Measurements from ENCODE around the gene EID2.
A peak's percentile ranks its signal among the peaks of the same experiment; 100 is the strongest.

Gene EID2

GRCh38 chr19:39517432-39517831 lies 22.5 kb downstream of the EID2 start:
- TF ChIP-seq CTCF (IDR thresholded peaks at IDR 0.05), result no peak
- peaks cover 4 to 17% (median 14%) of the 10 kb centered on the region in 4 donors for H3K4me1 ChIP-seq
- intact Hi-C loops (cut with DNase I; ENCODE audit: low total_unique reads), result no loop called here
- no peak for DNase-seq
- no peaks in the 10 kb centered on the region for H3K9me3 ChIP-seq
- no peaks in the 10 kb centered on the region for H3K36me3 ChIP-seq
- H3K27me3 ChIP-seq, result peaks cover 4 to 57% of the 10 kb centered on the region in 2 donors
- no peak overlapping the region for H3K4me3 ChIP-seq
- no peak overlapping the region for H3K27ac ChIP-seq

- no peak for TF ChIP-seq CTCF (IDR thresholded peaks at IDR 0.05)
- peaks cover 4 to 17% (median 14%) of the 10 kb centered on the region in 4 donors for H3K4me1 ChIP-seq
- peaks cover 4 to 68% of the 10 kb centered on the region in 2 donors for H3K27me3 ChIP-seq
- H3K4me3 ChIP-seq, result no peak overlapping the region
- no peaks in the 10 kb centered on the region for H3K36me3 ChIP-seq
- intact Hi-C loops (cut with DNase I; ENCODE audit: low total_unique reads), result no loop called here
- DNase-seq, result no peak
- H3K27ac ChIP-seq, result no peak overlapping the region
- no peaks in the 10 kb centered on the region for H3K9me3 ChIP-seq
Observed at GRCh38 chr19:39516270-39516669, 23.7 kb downstream of the EID2 start.

GRCh38 chr19:39515551-39516191 lies 24.3 kb downstream of the EID2 start:
- no peak for TF ChIP-seq CTCF (IDR thresholded peaks at IDR 0.05)
- Histone ChIP-seq H3K36me3 (no peaks in the 10 kb centered on the region), H3K4me3 (peak overlapping the region in 1 of 2 donors; percentile 38), H3K27ac (no peak overlapping the region), H3K4me1 (peaks cover 4 to 17% (median 14%) of the 10 kb centered on the region in 4 donors), H3K27me3 (peaks cover 4 to 72% of the 10 kb centered on the region in 2 donors), H3K9me3 (no peaks in the 10 kb centered on the region)
- intact Hi-C loops (cut with DNase I; ENCODE audit: low total_unique reads), result no loop called here
- DNase-seq, result no peak

GRCh38 chr19:39514840-39515550 lies 25.0 kb downstream of the EID2 start, which contains the start of gene SELENOV:
TSS of gene SELENOV (plus strand) at chr19:39515139. CDS start at chr19:39515213, 74 bp downstream.
- H3K27ac ChIP-seq, result no peak within 1 kb of the TSS
- H3K36me3 ChIP-seq, result no peaks in the 10 kb centered on the region
- H3K9me3 ChIP-seq, result no peaks in the 10 kb centered on the region
- DNase-seq, result no peak
- H3K4me1 ChIP-seq, result peaks cover 4 to 17% (median 14%) of the 10 kb centered on the region in 4 donors
- TF ChIP-seq CTCF (IDR thresholded peaks at IDR 0.05), result no peak
- intact Hi-C loops (cut with DNase I; ENCODE audit: low total_unique reads), result no loop called here
- H3K27me3 ChIP-seq, result peaks cover 4 to 73% of the 10 kb centered on the region in 2 donors
- peak within 1 kb of the TSS in 1 of 2 donors; percentile 38 for H3K4me3 ChIP-seq

GRCh38 chr19:39512988-39513387 lies 27.0 kb downstream of the EID2 start:
- H3K4me3 ChIP-seq, result no peak overlapping the region
- TF ChIP-seq CTCF (IDR thresholded peaks at IDR 0.05), result no peak
- peaks cover 4 to 17% (median 14%) of the 10 kb centered on the region in 4 donors for H3K4me1 ChIP-seq
- H3K27me3 ChIP-seq, result peaks cover 4 to 81% of the 10 kb centered on the region in 2 donors
- H3K27ac ChIP-seq, result no peak overlapping the region
- DNase-seq, result no peak
- intact Hi-C loops (cut with DNase I; ENCODE audit: low total_unique reads), result no loop called here
- H3K9me3 ChIP-seq, result no peaks in the 10 kb centered on the region
- H3K36me3 ChIP-seq, result no peaks in the 10 kb centered on the region
